Heart left ventricle (tissue), 16 donors: ENCODE data around the gene TAS1R2. TPM values are rescaled to one million over a fixed set of nuclear protein-coding genes. Genes with fewer than 3 reads are reported as not detected.

Experiments
- ATAC-seq, 4 donors: fragments of 200-7000 bp; cut with Tn5 transposase; one replicate each; pipeline ENCODE4 v1.9.1; 2020 to 2022; ENCODE audit warnings: moderate library complexity in 4 of 4, mild to moderate bottlenecking in 3 of 4, moderate number of reproducible peaks in 1 of 4
- DNase-seq, 5 donors: peaks; one replicate each; pipeline ENCODE4 v3.0.0-alpha.2; 2020
- H3K27ac ChIP-seq, 12 donors: fragments of 200-600 bp; sonication (generic) in 4 of 12; one replicate each; pipeline versions ENCODE4 v1.5.0 to v1.8.0; 2016 to 2022; ENCODE audit warnings: mild to moderate bottlenecking in 2 of 12
- H3K27me3 ChIP-seq, 9 donors: fragments of 200-600 bp; sonication (generic) in 2 of 9; one replicate each; pipeline versions ENCODE4 v1.5.1 to v1.8.0; 2016 to 2022; ENCODE audit warnings: mild to moderate bottlenecking in 3 of 9
- H3K36me3 ChIP-seq, 9 donors: fragments of 200-600 bp; sonication (generic) in 2 of 9; one replicate each; pipeline versions ENCODE4 v1.5.0 to v1.8.0; 2018 to 2022; ENCODE audit warnings: mild to moderate bottlenecking in 2 of 9
- H3K4me1 ChIP-seq, 12 donors: fragments of 200-600 bp; sonication (generic) in 4 of 12; one replicate each; pipeline versions ENCODE4 v1.5.0 to v1.8.0; 2016 to 2022; ENCODE audit warnings: mild to moderate bottlenecking in 3 of 12
- H3K4me3 ChIP-seq, 12 donors: fragments of 200-600 bp; sonication (generic) in 4 of 12; one replicate each; pipeline versions ENCODE4 v1.5.0 to v1.8.0; 2017 to 2022; ENCODE audit warnings: mild to moderate bottlenecking in 9 of 12, moderate library complexity in 4 of 12
- H3K9me3 ChIP-seq, 12 donors: fragments of 200-600 bp; sonication (generic) in 4 of 12; one replicate each; pipeline versions ENCODE4 v1.5.0 to v1.8.0; 2016 to 2022; ENCODE audit warnings: mild to moderate bottlenecking in 1 of 12
- POLR2A ChIP-seq, 2 donors: fragments of 450-650 bp; IDR thresholded peaks; one replicate each; pipeline ENCODE4 v1.6.1; 2017; ENCODE audit warnings: antibody characterized with exemption in 2 of 2, mild to moderate bottlenecking in 2 of 2, moderate library complexity in 2 of 2
- WGBS, 4 donors: extraction: QIAGEN DNeasy Blood & Tissue Kit in 2 of 4; methylation state at CpG; one replicate each; pipeline versions ENCODE4 v1.1.5 to v1.1.7; 2013 to 2018; 5-methylcytosine and 5-hydroxymethylcytosine counted together
- intact Hi-C, 10 donors: fragments of 100-400 bp; cut with DNase I; formaldehyde crosslinking; loops; one replicate each; pipeline versions ENCODE4 v1.11.1 to v1.14.2; 2022
- polyA plus RNA-seq, 2 donors: library from polyadenylated mRNA; stranded (reverse); fragments of 200-250 nt; gene quantifications; one replicate each; pipeline ENCODE4 v1.2.3, GENCODE V29; 2013
- total RNA-seq, 9 donors: library from RNA; depleted of rRNA in 2 of 9; stranded (reverse); fragments of >200 nt in 2 of 9; fragmentation: NEBNext Ultra II Directional in 3 of 9; extraction: Animal tissue kit (Norgen Biotek cat#: 25700) in 3 of 9; gene quantifications; one replicate each; pipeline versions ENCODE4 v1.1.0 to v1.2.4, GENCODE V29; 2016 to 2023
- TF ChIP-seq, protein P1 (sequence below), 12 donors: fragments of 200-600 bp; sonication (generic) in 4 of 12; IDR thresholded peaks; one replicate each; pipeline versions ENCODE4 v1.5.0 to v1.8.0; 2018 to 2022; ENCODE audit warnings: antibody characterized with exemption in 12 of 12, mild to moderate bottlenecking in 5 of 12
- donor health status: ischemic (EF 13 %, LVEDD 7.1; RV severe dilation, severe dysfunction).
- donor health status: healthy with polysubstance abuse.
- donor health status: DM: no; HTN: yes; CAD: no.
- donor health status: DM: no; HTN: no; CAD: no.
- donor health status: ischemic (EF 25% LVEDD 6.9; RV normal size, moderate dysfunction).
- donor health status: ischemic (EF 25% LVEDD 5.7; RV mildly dilated, moderate dysfunction).
- donor health status: healthy.
- donor health status: DM: yes; HTN: yes; CAD: no.
- donor health status: ischemic (EF 35%, LVEDD 5.7; RV mildly dilated, moderate dysfunction).
- donor health status: nonischemic (EF 11% LVEDD 7.7; RV severe dilation, severe dysfunction).
- donor health status: DM: yes; HTN: yes; CAD: no.
- donor health status: PGD.
- donor health status: ischemic (EF 29% LVEDD 5.4; RV normal size, mild dysfunction).
- donor health status: nonischemic (EF 23%, LVEDD 6.1; RV moderate dilation, normal function).

TAS1R2 gene
- total and polyA plus RNA-seq, 11 donors, result not detected

DNA sequence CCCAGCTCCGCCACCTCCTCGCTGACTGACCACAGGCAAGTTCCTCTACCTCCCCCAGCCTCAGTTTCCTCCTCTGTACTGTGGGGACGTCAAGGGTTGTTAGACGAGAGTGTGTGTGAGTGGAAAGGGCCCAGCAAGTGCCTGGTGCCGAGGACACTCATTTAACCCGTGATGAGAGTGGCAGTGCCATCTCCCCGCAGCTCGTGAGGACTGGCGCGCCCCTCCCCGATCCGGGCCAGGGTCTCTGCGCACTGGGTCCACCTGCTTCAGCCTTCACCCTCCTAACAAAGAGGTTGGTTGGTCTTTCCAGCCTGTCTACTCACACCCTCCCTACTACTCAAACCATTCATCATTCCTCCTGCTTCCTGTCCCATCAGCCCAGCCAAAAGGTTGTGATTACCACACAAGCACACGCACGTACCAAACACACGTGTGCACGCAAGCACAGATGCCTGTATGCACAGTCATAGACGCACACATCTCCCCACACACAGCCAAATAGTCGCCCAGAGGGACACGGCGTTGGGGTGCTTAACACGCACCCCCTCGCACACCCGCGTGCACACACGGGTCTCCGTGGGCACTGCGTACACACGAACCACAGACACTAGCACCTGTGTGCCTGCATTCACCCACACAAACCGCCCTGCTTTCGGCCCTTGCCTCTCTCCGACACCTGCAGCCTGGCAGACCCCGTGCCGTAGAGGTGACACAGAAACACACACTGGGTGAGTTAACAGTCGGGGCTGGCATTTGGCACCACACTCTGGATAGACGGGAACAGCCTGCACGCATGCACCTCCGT is 39.3 kb downstream of the TAS1R2 start:
- TF ChIP-seq, protein P1, sequence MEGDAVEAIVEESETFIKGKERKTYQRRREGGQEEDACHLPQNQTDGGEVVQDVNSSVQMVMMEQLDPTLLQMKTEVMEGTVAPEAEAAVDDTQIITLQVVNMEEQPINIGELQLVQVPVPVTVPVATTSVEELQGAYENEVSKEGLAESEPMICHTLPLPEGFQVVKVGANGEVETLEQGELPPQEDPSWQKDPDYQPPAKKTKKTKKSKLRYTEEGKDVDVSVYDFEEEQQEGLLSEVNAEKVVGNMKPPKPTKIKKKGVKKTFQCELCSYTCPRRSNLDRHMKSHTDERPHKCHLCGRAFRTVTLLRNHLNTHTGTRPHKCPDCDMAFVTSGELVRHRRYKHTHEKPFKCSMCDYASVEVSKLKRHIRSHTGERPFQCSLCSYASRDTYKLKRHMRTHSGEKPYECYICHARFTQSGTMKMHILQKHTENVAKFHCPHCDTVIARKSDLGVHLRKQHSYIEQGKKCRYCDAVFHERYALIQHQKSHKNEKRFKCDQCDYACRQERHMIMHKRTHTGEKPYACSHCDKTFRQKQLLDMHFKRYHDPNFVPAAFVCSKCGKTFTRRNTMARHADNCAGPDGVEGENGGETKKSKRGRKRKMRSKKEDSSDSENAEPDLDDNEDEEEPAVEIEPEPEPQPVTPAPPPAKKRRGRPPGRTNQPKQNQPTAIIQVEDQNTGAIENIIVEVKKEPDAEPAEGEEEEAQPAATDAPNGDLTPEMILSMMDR (IDR thresholded peaks at IDR 0.05), result no peak
- TF ChIP-seq POLR2A (IDR thresholded peaks at IDR 0.05), result no peak
- H3K27ac ChIP-seq, result no peak overlapping the region
- H3K27me3 ChIP-seq, result peaks cover 12 to 53% (median 21%) of the 10 kb centered on the region in 9 donors
- no peak overlapping the region for H3K4me3 ChIP-seq
- WGBS, 4 donors, result 69 to 74% (median 71%) methylated on average over 38 of the region's 38 CpGs
- peak in 1 of 4 donors; percentile 8 for ATAC-seq
- no peaks in the 10 kb centered on the region for H3K9me3 ChIP-seq
- peaks cover 0 to 4% (median 0%) of the 10 kb centered on the region in 12 donors for H3K4me1 ChIP-seq
- intact Hi-C loops, result loop anchor here (1.0 to 5.0 kb wide), 3 partner anchors 223 kb away; no protein-coding TSS in a partner anchor
- DNase-seq, result no peak
- no peaks in the 10 kb centered on the region for H3K36me3 ChIP-seq

DNA sequence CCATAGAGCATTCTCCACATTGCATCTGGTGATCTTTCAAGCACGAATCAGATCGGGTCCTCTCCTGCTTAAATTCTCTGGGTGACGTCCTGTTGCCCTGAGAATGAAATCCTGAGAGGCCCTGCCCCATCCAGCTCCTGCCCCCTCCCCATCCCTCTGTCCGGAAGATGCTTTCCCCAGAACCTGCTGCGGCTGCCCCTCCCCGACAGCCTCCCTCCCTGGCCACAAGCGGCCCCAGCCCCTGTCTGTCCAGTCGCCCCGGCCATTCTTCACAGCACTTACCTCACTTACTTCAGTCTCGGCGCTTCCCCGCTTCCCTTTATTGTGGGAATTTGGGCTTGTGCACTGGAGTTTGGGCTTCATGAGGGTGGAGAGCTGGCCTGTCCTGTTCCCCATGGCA is 40.3 kb downstream of the TAS1R2 start:
- Histone ChIP-seq H3K27ac (no peak overlapping the region), H3K4me1 (peaks cover 0 to 4% (median 0%) of the 10 kb centered on the region in 12 donors), H3K9me3 (no peaks in the 10 kb centered on the region), H3K27me3 (peaks cover 12 to 63% (median 21%) of the 10 kb centered on the region in 9 donors), H3K36me3 (no peaks in the 10 kb centered on the region), H3K4me3 (no peak overlapping the region)
- DNase-seq (no peak), ATAC-seq (no peak)
- WGBS, 4 donors, result 34 to 47% (median 39%) methylated on average over 12 of the region's 12 CpGs
- no peak for TF ChIP-seq POLR2A (IDR thresholded peaks at IDR 0.05)
- TF ChIP-seq, protein P1 (IDR thresholded peaks at IDR 0.05), result no peak
- intact Hi-C loops, result no loop called here

DNA sequence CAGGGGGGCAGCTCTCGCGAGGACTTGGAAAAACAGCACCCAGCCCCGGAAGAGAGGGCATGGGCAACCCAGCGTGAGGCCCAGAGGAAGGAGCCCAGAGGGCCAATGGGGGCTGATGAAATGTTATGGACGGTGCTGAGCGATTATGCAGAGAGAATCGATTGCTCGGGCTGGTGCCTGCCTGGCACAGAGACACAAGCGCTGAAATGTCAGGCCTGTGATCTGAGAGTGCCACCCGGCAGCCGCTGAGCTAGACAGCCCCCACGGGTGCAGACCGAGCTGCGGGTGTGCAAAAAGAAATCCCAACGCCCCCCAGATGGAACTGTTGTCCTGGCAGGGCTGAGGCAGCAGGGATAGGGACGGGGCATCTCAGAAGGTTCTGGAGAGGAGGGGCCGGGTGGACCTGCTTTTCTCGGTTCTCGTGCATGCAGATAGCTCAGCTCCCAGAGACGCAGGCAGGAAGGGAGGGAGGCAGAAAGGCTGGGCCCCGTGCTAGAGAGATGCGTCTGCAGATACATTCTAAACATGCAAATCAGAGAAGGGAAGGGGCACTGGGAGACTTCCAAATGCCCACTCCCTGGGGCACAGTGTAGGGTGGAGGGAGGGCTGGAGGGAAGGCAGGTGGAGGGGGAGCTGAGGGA is 41.5 kb downstream of the TAS1R2 start:
- Histone ChIP-seq H3K4me3 (no peak overlapping the region), H3K9me3 (no peaks in the 10 kb centered on the region), H3K27ac (no peak overlapping the region), H3K27me3 (peaks cover 12 to 62% (median 21%) of the 10 kb centered on the region in 9 donors), H3K4me1 (peaks cover 0 to 4% (median 0%) of the 10 kb centered on the region in 12 donors), H3K36me3 (no peaks in the 10 kb centered on the region)
- TF ChIP-seq, protein P1 (IDR thresholded peaks at IDR 0.05), result no peak
- no peak for TF ChIP-seq POLR2A (IDR thresholded peaks at IDR 0.05)
- DNase-seq (no peak), ATAC-seq (no peak)
- intact Hi-C loops, result no loop called here
- WGBS, 4 donors, result 49 to 62% (median 58%) methylated on average over 19 to 22 of the region's 22 CpGs

DNA sequence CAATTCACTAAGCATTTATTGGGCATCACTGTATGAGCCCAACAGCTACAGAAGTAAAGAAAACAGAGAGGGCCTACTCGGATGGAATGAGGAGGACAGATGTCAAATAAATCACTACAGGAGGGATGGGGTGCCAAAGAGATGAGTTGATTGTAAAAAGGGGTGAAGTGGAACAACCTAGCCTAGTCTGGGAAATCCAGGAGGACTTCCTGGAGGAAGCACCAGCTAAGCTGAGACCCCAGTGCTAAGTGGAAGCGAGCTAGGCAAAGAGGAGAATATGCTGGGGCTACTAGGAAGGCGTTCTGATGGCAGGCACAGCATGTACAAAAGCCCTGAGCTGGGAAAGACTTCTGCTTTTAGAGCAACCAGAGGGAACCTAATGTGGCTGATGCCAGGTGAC is 42.1 kb downstream of the TAS1R2 start:
- ATAC-seq (no peak), DNase-seq (no peak)
- Histone ChIP-seq H3K27me3 (peaks cover 12 to 62% (median 21%) of the 10 kb centered on the region in 9 donors), H3K36me3 (no peaks in the 10 kb centered on the region), H3K4me3 (no peak overlapping the region), H3K4me1 (peaks cover 0 to 4% (median 0%) of the 10 kb centered on the region in 12 donors), H3K9me3 (no peaks in the 10 kb centered on the region), H3K27ac (no peak overlapping the region)
- WGBS, 4 donors, result 74 to 81% (median 78%) methylated on average over 3 of the region's 3 CpGs
- intact Hi-C loops, result no loop called here
- TF ChIP-seq, protein P1 (IDR thresholded peaks at IDR 0.05), result no peak
- TF ChIP-seq POLR2A (IDR thresholded peaks at IDR 0.05), result no peak
